ENCODE data around the gene HSD11B2.

The HSD11B2 gene

DNA sequence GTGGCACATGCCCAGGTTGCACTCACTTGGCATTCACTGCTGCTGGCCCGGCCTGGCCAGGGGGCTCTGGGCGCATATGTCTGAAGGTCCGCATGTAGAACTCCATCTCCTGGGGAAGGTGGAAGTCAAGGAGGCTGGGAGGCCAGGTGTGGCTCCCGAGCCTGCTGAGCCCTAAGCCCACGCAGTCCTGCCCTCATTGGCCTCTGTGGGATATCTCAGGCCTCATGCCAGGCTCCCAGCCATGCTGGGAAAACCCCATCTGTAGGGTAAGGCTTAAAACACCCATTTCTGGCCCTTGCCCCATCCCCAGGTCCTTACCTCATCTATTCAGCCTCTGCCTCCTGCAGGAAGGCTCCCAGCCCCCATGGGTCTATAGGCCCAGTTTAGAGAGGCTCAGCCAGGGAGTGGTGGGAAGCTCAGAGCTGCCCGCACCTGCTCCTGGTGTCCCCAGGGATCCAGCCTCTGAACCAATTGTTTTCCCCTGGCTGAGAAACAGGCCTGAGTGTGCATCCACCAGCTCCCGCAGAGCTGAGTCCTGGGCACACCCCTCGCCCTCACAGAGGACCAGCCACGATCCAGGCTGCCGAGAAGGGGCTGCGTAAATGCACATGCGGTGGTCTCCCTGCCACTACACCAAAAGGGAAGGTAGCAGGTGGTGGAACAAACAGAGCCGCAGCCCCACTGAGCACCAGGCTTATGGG is 35.3 kb upstream of the HSD11B2 start:
- Histone ChIP-seq H3K27me3 (ENCODE audit: insufficient read depth, low read length, poor library complexity) (no peaks in the 10 kb centered on the region), H3K4me2 (ENCODE audit: insufficient read depth, low read length) (no peak overlapping the region), H2AFZ (ENCODE audit: low read depth, low read length) (no peak overlapping the region), H3K9ac (ENCODE audit: low read depth, low read length) (no peak overlapping the region), H3K4me3 (ENCODE audit: low read depth in 1 of 2, low read length in 2 of 2) (no peak overlapping the region), H3K36me3 (ENCODE audit: insufficient read depth, low read length) (no peaks in the 10 kb centered on the region), H3K27ac (ENCODE audit: low read length) (no peak overlapping the region), H3K9me3 (ENCODE audit: insufficient read depth, low read length, severe bottlenecking) (no peaks in the 10 kb centered on the region), H4K20me1 (ENCODE audit: insufficient read depth, low read length) (no peaks in the 10 kb centered on the region), H3K4me1 (ENCODE audit: insufficient read depth, low read length) (no peaks in the 10 kb centered on the region), H3K79me2 (ENCODE audit: insufficient read depth, low read length) (no peaks in the 10 kb centered on the region)
- TF ChIP-seq CTCF (IDR thresholded peaks at IDR 0.05; ENCODE audit: borderline replicate concordance, extremely low read depth, low read length, poor library complexity, severe bottlenecking) = no peak
- TF ChIP-seq EZH2 (IDR thresholded peaks at IDR 0.05; ENCODE audit: borderline replicate concordance, low read depth, low read length, severe bottlenecking) = no peak
- DNase-seq = no peak
- no peak for ATAC-seq (ENCODE audit: insufficient read depth, low read depth)

- no peaks in the 10 kb centered on the region for H3K79me2 ChIP-seq (ENCODE audit: insufficient read depth, low read length)
- H4K20me1 ChIP-seq (ENCODE audit: insufficient read depth, low read length) = no peaks in the 10 kb centered on the region
- no peak overlapping the region for H2AFZ ChIP-seq (ENCODE audit: low read depth, low read length)
- no peak for TF ChIP-seq EZH2 (IDR thresholded peaks at IDR 0.05; ENCODE audit: borderline replicate concordance, low read depth, low read length, severe bottlenecking)
- TF ChIP-seq CTCF (IDR thresholded peaks at IDR 0.05; ENCODE audit: borderline replicate concordance, extremely low read depth, low read length, poor library complexity, severe bottlenecking) = no peak
- no peak overlapping the region for H3K4me3 ChIP-seq (ENCODE audit: low read depth in 1 of 2, low read length in 2 of 2)
- H3K27me3 ChIP-seq (ENCODE audit: insufficient read depth, low read length, poor library complexity) = no peaks in the 10 kb centered on the region
- no peak for DNase-seq
- no peaks in the 10 kb centered on the region for H3K36me3 ChIP-seq (ENCODE audit: insufficient read depth, low read length)
- ATAC-seq (ENCODE audit: insufficient read depth, low read depth) = no peak
- no peaks in the 10 kb centered on the region for H3K9me3 ChIP-seq (ENCODE audit: insufficient read depth, low read length, severe bottlenecking)
- H3K27ac ChIP-seq (ENCODE audit: low read length) = no peak overlapping the region
- H3K4me2 ChIP-seq (ENCODE audit: insufficient read depth, low read length) = no peak overlapping the region
- no peaks in the 10 kb centered on the region for H3K4me1 ChIP-seq (ENCODE audit: insufficient read depth, low read length)
- H3K9ac ChIP-seq (ENCODE audit: low read depth, low read length) = no peak overlapping the region
Measured at GRCh38 chr16:67396159-67397035, 34.5 kb upstream of the HSD11B2 start.

GRCh38 chr16:67397036-67397801 is 33.7 kb upstream of the HSD11B2 start:
- Histone ChIP-seq H3K4me2 (ENCODE audit: insufficient read depth, low read length) (no peak overlapping the region), H3K9ac (ENCODE audit: low read depth, low read length) (no peak overlapping the region)

More at GRCh38 chr16:67397036-67397801, 33.7 kb upstream of the HSD11B2 start:
- Histone ChIP-seq H3K9me3 (ENCODE audit: insufficient read depth, low read length, severe bottlenecking) (no peaks in the 10 kb centered on the region), H3K4me3 (ENCODE audit: low read depth in 1 of 2, low read length in 2 of 2) (no peak overlapping the region), H3K79me2 (ENCODE audit: insufficient read depth, low read length) (no peaks in the 10 kb centered on the region), H4K20me1 (ENCODE audit: insufficient read depth, low read length) (no peaks in the 10 kb centered on the region), H3K27ac (ENCODE audit: low read length) (no peak overlapping the region), H2AFZ (ENCODE audit: low read depth, low read length) (no peak overlapping the region), H3K4me1 (ENCODE audit: insufficient read depth, low read length) (no peaks in the 10 kb centered on the region), H3K27me3 (ENCODE audit: insufficient read depth, low read length, poor library complexity) (no peaks in the 10 kb centered on the region), H3K36me3 (ENCODE audit: insufficient read depth, low read length) (no peaks in the 10 kb centered on the region)
- ATAC-seq (ENCODE audit: insufficient read depth, low read depth) (no peak), DNase-seq (no peak)
- TF ChIP-seq EZH2 (IDR thresholded peaks at IDR 0.05; ENCODE audit: borderline replicate concordance, low read depth, low read length, severe bottlenecking) (no peak), CTCF (IDR thresholded peaks at IDR 0.05; ENCODE audit: borderline replicate concordance, extremely low read depth, low read length, poor library complexity, severe bottlenecking) (no peak)

Data from DND-41 (cell line).